K562 (cell line): Measurements from ENCODE around the gene CUL9. TPM values are rescaled to one million over a fixed set of nuclear protein-coding genes. Genes with fewer than 3 reads are reported as not detected.

Experiments
- ATAC-seq: fragments of 200-7000 bp; cut with Tn5 transposase; 3 replicates; pipeline ENCODE4 v1.9.1; 2020; ENCODE audit warnings: moderate library complexity
- BruUV-seq: library from RNA; stranded (reverse); fragments of 400-500 nt; replicated peaks from 2 replicates; lab custom pipeline; 2021; lab: Mats Ljungman, UMichigan
- CTCF ChIA-PET: fragments of 300-600 bp; formaldehyde crosslinking; extraction: SDS; loops from one replicate; lab custom pipeline; 2021; ENCODE audit warnings: low intra/inter-chr PET ratio; lab: Yijun Ruan, JAX
- POLR2A ChIA-PET: fragments of 300-600, 350-650 bp; sonication (Branson Sonifier 250); formaldehyde crosslinking; extraction: SDS; loops from one replicate; lab custom pipeline; 2021; ENCODE audit warnings: antibody characterized with exemption, inconsistent platforms; lab: Yijun Ruan, JAX
- DNase-seq, 4 experiments: peaks; one replicate each; pipeline versions ENCODE4 v3.0.0 to v3.0.0-alpha.2; 2011 to 2018; ENCODE audit warnings: low spot score in 3 of 4, mixed read lengths in 3 of 4; ENCODE audit errors: extremely low read depth in 1 of 4
- FAIRE-seq: peaks from 2 replicates; lab custom pipeline; 2011; peaks lifted over from hg19 to GRCh38; lab: Jason Lieb, UNC
- H2AFZ ChIP-seq: 2 replicates; pipeline ENCODE4 v1.6.0; 2011; ENCODE audit warnings: low read depth, low read length, control low read depth, inconsistent platforms
- H3K27ac ChIP-seq: fragments of 200-600 bp; 3 replicates; pipeline ENCODE4 v1.8.0; 2011; ENCODE audit warnings: low read depth, mild to moderate bottlenecking, control low read depth, inconsistent platforms, low read length, moderate library complexity, mixed read lengths; ENCODE audit errors: extremely low read depth
- H3K27me3 ChIP-seq, 2 experiments: fragments of 300-600 bp in 1 of 2; 2 replicates in 1 of 2; 3 replicates in 1 of 2; pipeline versions ENCODE4 v1.6.0 to v1.8.0; 2011; ENCODE audit warnings: inconsistent platforms in 2 of 2, low read length in 2 of 2, mild to moderate bottlenecking in 1 of 2, mixed read lengths in 1 of 2, moderate library complexity in 1 of 2; ENCODE audit not compliant: control insufficient read depth in 2 of 2, insufficient read depth in 2 of 2
- H3K36me3 ChIP-seq: fragments of 300-600 bp; 3 replicates; pipeline ENCODE4 v1.8.0; 2011; ENCODE audit warnings: mild to moderate bottlenecking, low read length, inconsistent platforms; ENCODE audit not compliant: control insufficient read depth, insufficient read depth
- H3K4me1 ChIP-seq, 2 experiments: fragments of 200-600 bp in 1 of 2; replicated peaks in 1 of 2; 2 replicates in 1 of 2; 3 replicates in 1 of 2; pipeline versions ENCODE4 v1.5.1 to v1.8.0; 2011; ENCODE audit warnings: inconsistent platforms in 2 of 2, low read length in 2 of 2, mild to moderate bottlenecking in 1 of 2, mixed read lengths in 1 of 2, moderate library complexity in 1 of 2; ENCODE audit not compliant: control insufficient read depth in 2 of 2, insufficient read depth in 2 of 2
- H3K4me2 ChIP-seq: 2 replicates; pipeline ENCODE4 v1.6.1; 2011; ENCODE audit warnings: low read length, control low read depth, inconsistent platforms, mixed read lengths; ENCODE audit not compliant: insufficient read depth
- H3K4me3 ChIP-seq: fragments of 200-600 bp; sonication (generic), shearing (Covaris generic); 2 replicates; pipeline ENCODE4 v1.5.1; 2016; ENCODE audit warnings: control low read depth, inconsistent platforms
- H3K79me2 ChIP-seq: fragments of 200-600 bp; 3 replicates; pipeline ENCODE4 v1.8.0; 2011; ENCODE audit warnings: low read length, inconsistent platforms; ENCODE audit not compliant: control insufficient read depth, insufficient read depth
- H3K9ac ChIP-seq, 2 experiments: 2 replicates each; pipeline versions ENCODE4 v1.6.0 to v1.6.1; 2011; ENCODE audit warnings: low read depth in 2 of 2, low read length in 2 of 2, control low read depth in 1 of 2, inconsistent platforms in 1 of 2, mild to moderate bottlenecking in 1 of 2, mixed read lengths in 1 of 2; ENCODE audit not compliant: insufficient read depth in 1 of 2
- H3K9me1 ChIP-seq: one replicate; pipeline ENCODE4 v1.6.0; 2011; ENCODE audit warnings: inconsistent platforms, mild to moderate bottlenecking, low read length, moderate library complexity; ENCODE audit not compliant: control insufficient read depth, insufficient read depth
- H3K9me3 ChIP-seq: replicated peaks from 2 replicates; pipeline ENCODE4 v1.5.1; 2011; ENCODE audit warnings: low read depth, low read length, inconsistent platforms; ENCODE audit not compliant: control insufficient read depth, insufficient read depth
- H4K20me1 ChIP-seq: replicated peaks from 2 replicates; pipeline ENCODE4 v1.6.1; 2011; ENCODE audit warnings: low read length, inconsistent platforms, mixed read lengths; ENCODE audit not compliant: control insufficient read depth, insufficient read depth
- EP300 ChIP-seq: IDR thresholded peaks from 2 replicates; pipeline ENCODE4 v1.6.1; 2012; ENCODE audit warnings: low read length, improper control_type of control experiment
- KAT2B ChIP-seq: IDR thresholded peaks from one replicate; pipeline ENCODE4 v1.6.1; 2012; ENCODE audit warnings: low read depth, mild to moderate bottlenecking, control low read depth, inconsistent platforms, low read length, moderate library complexity
- RBM25 ChIP-seq: fragments of 200-400 bp; formaldehyde crosslinking; IDR thresholded peaks from 2 replicates; pipeline ENCODE4 v1.6.1; 2018; ENCODE audit warnings: low read length, low read depth, moderate library complexity; ENCODE audit not compliant: severe bottlenecking
- RUNX1 ChIP-seq: sonication (generic); IDR thresholded peaks from 2 replicates; pipeline ENCODE4 v1.6.1; 2016; ENCODE audit warnings: antibody characterized with exemption, low read depth
- TBP ChIP-seq: optimal IDR thresholded peaks from 2 replicates; pipeline ENCODE3; 2011; ENCODE audit warnings: low read depth, low read length, improper control_type of control experiment
- WGBS: fragments of 100-300 bp; shearing (Covaris generic); methylation state at CpG from one replicate; pipeline ENCODE4 v1.1.6; 2016; ENCODE audit warnings: low coverage, mixed read lengths; ENCODE audit not compliant: insufficient coverage; ENCODE audit errors: missing lambda C conversion rate; 5-methylcytosine and 5-hydroxymethylcytosine counted together
- in situ Hi-C: fragments of 300-500 bp; cut with MboI; formaldehyde crosslinking; loops from 4 replicates; pipeline ENCODE4 v1.15.0; 2018; ENCODE audit warnings: inconsistent platforms, mixed read lengths
- intact Hi-C: fragments of 100-400 bp; cut with micrococcal nuclease; formaldehyde crosslinking; loops from 2 replicates; pipeline ENCODE4 v1.14.2; 2022
- polyA plus RNA-seq, 8 experiments: library from polyadenylated mRNA; depleted of rRNA in 4 of 8; stranded (reverse) in 5 of 8; unstranded in 3 of 8; fragments of >200 nt; fragmentation: Nextera tagmentation in 2 of 8; fragmentation: Illumina TruSeq in 1 of 8; extraction: Ambion mirVana in 2 of 8; extraction: Trizol in 1 of 8; gene quantifications; 2 replicates each; pipeline versions ENCODE4 v1.2.1 to v1.2.3, GENCODE V29; 2011 to 2014; ENCODE audit warnings: inconsistent platforms in 1 of 8, missing spikeins in 1 of 8
- total RNA-seq, 7 experiments: library from RNA; depleted of rRNA in 6 of 7; stranded (reverse); fragments of >200 nt in 6 of 7; fragmentation: Illumina TruSeq in 2 of 7; extraction: Trizol in 2 of 7; gene quantifications; 2 replicates each; pipeline versions ENCODE4 v1.2.1 to v1.2.3, GENCODE V29; 2011 to 2021; ENCODE audit warnings: low replicate concordance in 1 of 7
- TF ChIP-seq, protein P1 (sequence below): sonication (generic); formaldehyde crosslinking; IDR thresholded peaks from 2 replicates; pipeline ENCODE4 v1.8.1; 2023; ENCODE audit warnings: missing genetic modification reagents, mild to moderate bottlenecking, borderline replicate concordance
- TF ChIP-seq, protein P2 (sequence below), 2 experiments: IDR thresholded peaks in 1 of 2; conservative IDR thresholded peaks in 1 of 2; 2 replicates each; pipeline ENCODE4 v1.6.1; 2016; ENCODE audit warnings: low read depth in 2 of 2, mild to moderate bottlenecking in 1 of 2, missing compliant biosample characterization in 1 of 2, missing genetic modification characterization in 1 of 2, moderate library complexity in 1 of 2

The CUL9 gene
- total and polyA plus RNA-seq, 9 of the 15 experiments (the other 6 are each of a cell fraction or from before 2014, with no cell fraction given), result 0.50 to 20.7 (median 6.6) TPM

DNA sequence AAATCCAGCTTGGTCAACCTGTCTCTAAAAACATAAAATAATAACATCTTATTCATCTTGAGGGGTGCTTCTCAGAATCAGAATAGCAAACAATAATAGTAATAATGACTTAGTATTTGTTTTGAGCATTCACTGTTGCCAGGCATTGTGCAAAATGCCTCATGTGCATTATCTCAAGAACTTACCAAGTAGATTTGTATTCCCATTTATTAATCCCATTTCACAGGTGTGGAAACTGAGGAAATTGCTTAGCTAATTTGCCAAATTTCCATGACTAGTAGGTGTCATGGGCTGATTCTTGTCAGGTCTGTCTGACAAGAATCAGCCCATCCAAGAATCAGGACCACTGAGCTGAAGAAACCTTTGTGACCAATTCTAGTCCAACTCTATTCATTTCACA is 66.8 kb downstream of the CUL9 start:
- no peak for ATAC-seq
- BruUV-seq, result no TSS peak
- H3K9ac ChIP-seq, result no peak overlapping the region
- H4K20me1 ChIP-seq, result peaks cover 17% of the 10 kb centered on the region; the same call in 1 of the 2 replicates
- H3K4me1 ChIP-seq, result peaks cover 10 to 21% of the 10 kb centered on the region in 2 experiments
- ChIA-PET POLR2A (interaction anchor here (1.5 kb wide), 1 partner anchor 11 kb away, joined by 3 read pairs; no protein-coding TSS in a partner anchor), CTCF (no interaction called here)
- no peaks in the 10 kb centered on the region for H3K9me3 ChIP-seq
- H3K36me3 ChIP-seq, result no peaks in the 10 kb centered on the region
- peak; percentile 92 for TF ChIP-seq RBM25
- TF ChIP-seq EP300, result no peak
- no peak overlapping the region for H3K4me2 ChIP-seq
- H3K27me3 ChIP-seq, result peaks cover 56 to 84% of the 10 kb centered on the region in 2 experiments
- no peaks in the 10 kb centered on the region for H3K9me1 ChIP-seq
- intact Hi-C loops (loop anchor here (5.0 kb wide), 1 partner anchor 76 kb away; the partner anchor contains the start of gene SRF), in situ Hi-C loops (no loop called here)
- no peak overlapping the region for H2AFZ ChIP-seq
- DNase-seq, result no peak
- no peaks in the 10 kb centered on the region for H3K79me2 ChIP-seq
- H3K4me3 ChIP-seq, result no peak overlapping the region
- no peak overlapping the region for H3K27ac ChIP-seq
- FAIRE-seq, result no peak

DNA sequence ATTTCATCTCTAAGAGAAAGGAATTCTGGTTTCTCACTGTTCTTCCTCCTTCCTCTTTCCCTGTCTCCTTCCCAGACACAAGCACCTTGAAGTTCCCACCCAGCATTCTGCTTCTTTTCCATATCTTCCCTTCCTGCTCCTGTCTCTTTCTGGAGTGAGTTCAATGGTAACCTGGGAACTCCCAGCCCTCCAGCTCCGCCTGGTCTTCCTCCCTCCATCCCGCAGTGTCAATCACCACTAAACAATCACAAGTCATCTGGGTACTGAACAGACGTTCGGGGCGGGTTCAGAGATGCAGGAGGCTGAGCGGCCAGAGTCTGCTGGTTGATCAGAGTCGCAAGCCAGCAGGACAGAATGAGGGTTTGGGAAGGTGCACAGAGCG is 69.0 kb downstream of the CUL9 start:
- Histone ChIP-seq H3K79me2 (no peaks in the 10 kb centered on the region), H3K4me1 (peaks cover 10 to 20% of the 10 kb centered on the region in 2 experiments), H3K27me3 (peaks cover 60 to 84% of the 10 kb centered on the region in 2 experiments), H3K9ac (peak overlapping the region in 1 of 2 experiments; percentile 64; a peak in 1 of 4 replicates), H2AFZ (no peak overlapping the region), H3K9me1 (no peaks in the 10 kb centered on the region), H3K36me3 (no peaks in the 10 kb centered on the region), H3K27ac (no peak overlapping the region), H3K4me3 (no peak overlapping the region), H3K4me2 (no peak overlapping the region), H3K9me3 (no peaks in the 10 kb centered on the region), H4K20me1 (peaks cover 21% of the 10 kb centered on the region)
- BruUV-seq, result no TSS peak
- DNase-seq (peak in 1 of 4 experiments; percentile 22), FAIRE-seq (no peak), ATAC-seq (no peak)
- intact Hi-C loops, result no loop called here
- in situ Hi-C loops, result no loop called here
- ChIA-PET CTCF (interaction anchor here (1.0 kb wide), 1 partner anchor 256 kb away, joined by 3 read pairs; no protein-coding TSS in a partner anchor), POLR2A (no interaction called here)
- WGBS, result 1% methylated on average over 8 of the region's 8 CpGs
- TF ChIP-seq, protein P1, sequence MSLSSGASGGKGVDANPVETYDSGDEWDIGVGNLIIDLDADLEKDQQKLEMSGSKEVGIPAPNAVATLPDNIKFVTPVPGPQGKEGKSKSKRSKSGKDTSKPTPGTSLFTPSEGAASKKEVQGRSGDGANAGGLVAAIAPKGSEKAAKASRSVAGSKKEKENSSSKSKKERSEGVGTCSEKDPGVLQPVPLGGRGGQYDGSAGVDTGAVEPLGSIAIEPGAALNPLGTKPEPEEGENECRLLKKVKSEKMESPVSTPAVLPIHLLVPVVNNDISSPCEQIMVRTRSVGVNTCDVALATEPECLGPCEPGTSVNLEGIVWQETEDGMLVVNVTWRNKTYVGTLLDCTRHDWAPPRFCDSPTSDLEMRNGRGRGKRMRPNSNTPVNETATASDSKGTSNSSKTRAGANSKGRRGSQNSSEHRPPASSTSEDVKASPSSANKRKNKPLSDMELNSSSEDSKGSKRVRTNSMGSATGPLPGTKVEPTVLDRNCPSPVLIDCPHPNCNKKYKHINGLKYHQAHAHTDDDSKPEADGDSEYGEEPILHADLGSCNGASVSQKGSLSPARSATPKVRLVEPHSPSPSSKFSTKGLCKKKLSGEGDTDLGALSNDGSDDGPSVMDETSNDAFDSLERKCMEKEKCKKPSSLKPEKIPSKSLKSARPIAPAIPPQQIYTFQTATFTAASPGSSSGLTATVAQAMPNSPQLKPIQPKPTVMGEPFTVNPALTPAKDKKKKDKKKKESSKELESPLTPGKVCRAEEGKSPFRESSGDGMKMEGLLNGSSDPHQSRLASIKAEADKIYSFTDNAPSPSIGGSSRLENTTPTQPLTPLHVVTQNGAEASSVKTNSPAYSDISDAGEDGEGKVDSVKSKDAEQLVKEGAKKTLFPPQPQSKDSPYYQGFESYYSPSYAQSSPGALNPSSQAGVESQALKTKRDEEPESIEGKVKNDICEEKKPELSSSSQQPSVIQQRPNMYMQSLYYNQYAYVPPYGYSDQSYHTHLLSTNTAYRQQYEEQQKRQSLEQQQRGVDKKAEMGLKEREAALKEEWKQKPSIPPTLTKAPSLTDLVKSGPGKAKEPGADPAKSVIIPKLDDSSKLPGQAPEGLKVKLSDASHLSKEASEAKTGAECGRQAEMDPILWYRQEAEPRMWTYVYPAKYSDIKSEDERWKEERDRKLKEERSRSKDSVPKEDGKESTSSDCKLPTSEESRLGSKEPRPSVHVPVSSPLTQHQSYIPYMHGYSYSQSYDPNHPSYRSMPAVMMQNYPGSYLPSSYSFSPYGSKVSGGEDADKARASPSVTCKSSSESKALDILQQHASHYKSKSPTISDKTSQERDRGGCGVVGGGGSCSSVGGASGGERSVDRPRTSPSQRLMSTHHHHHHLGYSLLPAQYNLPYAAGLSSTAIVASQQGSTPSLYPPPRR (CRISPR knock-in tag), result no peak
- TF ChIP-seq RUNX1, result no peak
- TF ChIP-seq, protein P2, sequence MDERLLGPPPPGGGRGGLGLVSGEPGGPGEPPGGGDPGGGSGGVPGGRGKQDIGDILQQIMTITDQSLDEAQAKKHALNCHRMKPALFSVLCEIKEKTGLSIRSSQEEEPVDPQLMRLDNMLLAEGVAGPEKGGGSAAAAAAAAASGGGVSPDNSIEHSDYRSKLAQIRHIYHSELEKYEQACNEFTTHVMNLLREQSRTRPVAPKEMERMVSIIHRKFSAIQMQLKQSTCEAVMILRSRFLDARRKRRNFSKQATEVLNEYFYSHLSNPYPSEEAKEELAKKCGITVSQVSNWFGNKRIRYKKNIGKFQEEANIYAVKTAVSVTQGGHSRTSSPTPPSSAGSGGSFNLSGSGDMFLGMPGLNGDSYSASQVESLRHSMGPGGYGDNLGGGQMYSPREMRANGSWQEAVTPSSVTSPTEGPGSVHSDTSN (CRISPR knock-in tag; IDR thresholded peaks at IDR 0.05; ENCODE audit: low read depth), result no peak
- TF ChIP-seq, protein P2 (tag; conservative IDR thresholded peaks at IDR 0.05; ENCODE audit: low read depth), result peak; percentile 65
- no peak for TF ChIP-seq TBP
- TF ChIP-seq KAT2B, result no peak
